Activated naive CD4-positive, alpha-beta T cell treated with anti-CD3 and anti-CD28 coated beads, Interleukin-2, amount 50 U/mL, for 72 hours (primary cell): ENCODE data around the gene DAZAP2. TPM values are rescaled to one million over a fixed set of nuclear protein-coding genes. Genes with fewer than 3 reads are reported as not detected.
"Not testable (repeated sequence)": the region's sequence is repeated elsewhere in the genome, so short reads cannot be mapped to it uniquely, and the experiment has no call there.

Experiments
- ATAC-seq, 2 donors: fragments of 150-1000 bp; cut with Tn5 transposase; 2 replicates each; pipeline ENCODE4 v1.10.0; 2021; ENCODE audit warnings: mild to moderate bottlenecking in 2 of 2, moderate library complexity in 2 of 2
- DNase-seq, 2 donors: peaks; one replicate each; pipeline ENCODE4 v3.0.0; 2021 to 2022; ENCODE audit warnings: low spot score in 2 of 2
- H3K27ac Mint-ChIP-seq, 2 donors: one replicate each; pipeline ENCODE4 v1.8.0; 2022; ENCODE audit warnings: mild to moderate bottlenecking in 2 of 2, mixed read lengths in 2 of 2
- H3K36me3 Mint-ChIP-seq, 2 donors: one replicate each; pipeline ENCODE4 v1.8.0; 2022; ENCODE audit warnings: mixed read lengths in 2 of 2
- H3K9me3 Mint-ChIP-seq, 2 donors: one replicate each; pipeline ENCODE4 v1.8.0; 2022; ENCODE audit warnings: mixed read lengths in 2 of 2
- total RNA-seq, 2 donors: library from RNA; stranded (reverse); gene quantifications; one replicate each; pipeline ENCODE4 v1.2.3, GENCODE V29; 2022

DAZAP2 gene
- total RNA-seq, 2 donors from 2014 or later, result 106 to 142 TPM

- H3K27ac Mint-ChIP-seq, result no peak overlapping the region
- H3K9me3 Mint-ChIP-seq, result peaks cover 0 to 1% of the 10 kb centered on the region in 2 donors
- peaks cover 0 to 3% of the 10 kb centered on the region in 2 donors for H3K36me3 Mint-ChIP-seq
- no peak for ATAC-seq
- no peak for DNase-seq
Measured at GRCh38 chr12:51209259-51209658, 29.4 kb upstream of the DAZAP2 start.

GRCh38 chr12:51210690-51211395, 27.8 kb upstream of the DAZAP2 start:
- peaks cover 0 to 6% of the 10 kb centered on the region in 2 donors for H3K36me3 Mint-ChIP-seq
- no peak for ATAC-seq
- H3K9me3 Mint-ChIP-seq, result peaks cover 0 to 4% of the 10 kb centered on the region in 2 donors
- no peak for DNase-seq
- no peak overlapping the region for H3K27ac Mint-ChIP-seq

GRCh38 chr12:51214895-51215294, 23.7 kb upstream of the DAZAP2 start:
- H3K27ac Mint-ChIP-seq, result no peak overlapping the region
- no peak for ATAC-seq
- H3K36me3 Mint-ChIP-seq, result peaks cover 5 to 6% of the 10 kb centered on the region in 2 donors
- DNase-seq, result no peak
- peaks cover 0 to 4% of the 10 kb centered on the region in 2 donors for H3K9me3 Mint-ChIP-seq

GRCh38 chr12:51216642-51217041, 22.0 kb upstream of the DAZAP2 start:
- Mint-ChIP-seq H3K27ac (no peak overlapping the region), H3K9me3 (peaks cover 0 to 4% of the 10 kb centered on the region in 2 donors), H3K36me3 (peaks cover 5 to 6% of the 10 kb centered on the region in 2 donors)
- no peak for ATAC-seq
- DNase-seq, result no peak

- H3K27ac Mint-ChIP-seq, result peak overlapping the region in 1 of 2 donors; percentile 91
Measured at GRCh38 chr12:51217133-51217967, 21.3 kb upstream of the DAZAP2 start.

GRCh38 chr12:51217968-51218606, 20.5 kb upstream of the DAZAP2 start, which contains the start of gene POU6F1:
Gene POU6F1, minus strand, starts transcription at chr12:51218062. Its CDS starts 11,226 bp downstream, at chr12:51206836.
- DNase-seq, result peak; percentile 65 to 74
- Mint-ChIP-seq H3K36me3 (peaks cover 5 to 6% of the 10 kb centered on the region in 2 donors), H3K27ac (peak within 1 kb of the TSS; percentile 72 to 91), H3K9me3 (peaks cover 0 to 4% of the 10 kb centered on the region in 2 donors)
- ATAC-seq, result peak; percentile 82

More at GRCh38 chr12:51217133-51217967, 21.3 kb upstream of the DAZAP2 start:
- peaks cover 0 to 4% of the 10 kb centered on the region in 2 donors for H3K9me3 Mint-ChIP-seq
- ATAC-seq (peak; percentile 57 to 62), DNase-seq (peak in 1 of 2 donors; percentile 34)
- H3K36me3 Mint-ChIP-seq, result peaks cover 5 to 6% of the 10 kb centered on the region in 2 donors

- no peak for ATAC-seq
- no peak for DNase-seq
- H3K36me3 Mint-ChIP-seq, result peaks cover 5 to 6% of the 10 kb centered on the region in 2 donors
Measured at GRCh38 chr12:51218607-51219161, 19.9 kb upstream of the DAZAP2 start.

GRCh38 chr12:51219322-51219721, 19.3 kb upstream of the DAZAP2 start:
- no peak for ATAC-seq
- H3K36me3 Mint-ChIP-seq, result peaks cover 3 to 5% of the 10 kb centered on the region in 2 donors
- H3K9me3 Mint-ChIP-seq, result peaks cover 0 to 2% of the 10 kb centered on the region in 2 donors
- peak overlapping the region; percentile 25 to 91 for H3K27ac Mint-ChIP-seq
- DNase-seq, result no peak

More at GRCh38 chr12:51218607-51219161, 19.9 kb upstream of the DAZAP2 start:
- Mint-ChIP-seq H3K9me3 (peaks cover 0 to 4% of the 10 kb centered on the region in 2 donors), H3K27ac (peak overlapping the region; percentile 68 to 91)

GRCh38 chr12:51219857-51220256, 18.8 kb upstream of the DAZAP2 start:
- DNase-seq, ATAC-seq, H3K9me3 Mint-ChIP-seq: not testable (repeated sequence)

GRCh38 chr12:51222461-51222860, 16.2 kb upstream of the DAZAP2 start:
- Mint-ChIP-seq H3K9me3 (no peaks in the 10 kb centered on the region), H3K27ac (no peak overlapping the region), H3K36me3 (peaks cover 0 to 5% of the 10 kb centered on the region in 2 donors)
- ATAC-seq (no peak), DNase-seq (no peak)

More at GRCh38 chr12:51219857-51220256, 18.8 kb upstream of the DAZAP2 start:
- H3K27ac Mint-ChIP-seq, H3K36me3 Mint-ChIP-seq: not testable (repeated sequence)

- Mint-ChIP-seq H3K36me3 (no peaks in the 10 kb centered on the region), H3K27ac (no peak overlapping the region), H3K9me3 (no peaks in the 10 kb centered on the region)
- DNase-seq (no peak), ATAC-seq (no peak)
Measured at GRCh38 chr12:51224625-51225024, 14.0 kb upstream of the DAZAP2 start.

- Mint-ChIP-seq H3K36me3 (no peaks in the 10 kb centered on the region), H3K27ac (no peak overlapping the region), H3K9me3 (no peaks in the 10 kb centered on the region)
- ATAC-seq, result no peak
- DNase-seq, result no peak
Measured at GRCh38 chr12:51225234-51225633, 13.4 kb upstream of the DAZAP2 start.

- Mint-ChIP-seq H3K36me3 (no peaks in the 10 kb centered on the region), H3K9me3 (no peaks in the 10 kb centered on the region), H3K27ac (no peak overlapping the region)
- DNase-seq (no peak), ATAC-seq (no peak)
Measured at GRCh38 chr12:51225771-51226170, 12.9 kb upstream of the DAZAP2 start.

- not testable (repeated sequence) for ATAC-seq, DNase-seq, H3K27ac Mint-ChIP-seq, H3K9me3 Mint-ChIP-seq, H3K36me3 Mint-ChIP-seq
Measured at GRCh38 chr12:51227112-51227511, 11.5 kb upstream of the DAZAP2 start.

- H3K27ac Mint-ChIP-seq, result no peak overlapping the region
- no peaks in the 10 kb centered on the region for H3K9me3 Mint-ChIP-seq
- ATAC-seq, result no peak
- H3K36me3 Mint-ChIP-seq, result no peaks in the 10 kb centered on the region
- no peak for DNase-seq
Measured at GRCh38 chr12:51227962-51228361, 10.7 kb upstream of the DAZAP2 start.

GRCh38 chr12:51229116-51229809, 9.4 kb upstream of the DAZAP2 start:
- Mint-ChIP-seq H3K27ac (no peak overlapping the region), H3K9me3 (no peaks in the 10 kb centered on the region), H3K36me3 (no peaks in the 10 kb centered on the region)
- no peak for ATAC-seq
- no peak for DNase-seq
